ENCODE data around the gene SETD1B. TPM values are rescaled to one million over a fixed set of nuclear protein-coding genes. Genes with fewer than 3 reads are reported as not detected.
"Not testable (repeated sequence)": the region's sequence is repeated elsewhere in the genome, so short reads cannot be mapped to it uniquely, and the experiment has no call there.

Gene SETD1B
- total RNA-seq: 4.7 and 5.2 TPM in 2 replicates

GRCh38 chr12:121803861-121804416 is at the start of gene SETD1B:
Gene SETD1B, plus strand, starts transcription at chr12:121804009. Its CDS starts 729 bp downstream, at chr12:121804738.
- peak; percentile 43 for DNase-seq (ENCODE audit: low read depth)
- H3K4me3 ChIP-seq (ENCODE audit: low read depth, low read length): peak within 1 kb of the TSS; percentile 82
- TF ChIP-seq, protein P1, sequence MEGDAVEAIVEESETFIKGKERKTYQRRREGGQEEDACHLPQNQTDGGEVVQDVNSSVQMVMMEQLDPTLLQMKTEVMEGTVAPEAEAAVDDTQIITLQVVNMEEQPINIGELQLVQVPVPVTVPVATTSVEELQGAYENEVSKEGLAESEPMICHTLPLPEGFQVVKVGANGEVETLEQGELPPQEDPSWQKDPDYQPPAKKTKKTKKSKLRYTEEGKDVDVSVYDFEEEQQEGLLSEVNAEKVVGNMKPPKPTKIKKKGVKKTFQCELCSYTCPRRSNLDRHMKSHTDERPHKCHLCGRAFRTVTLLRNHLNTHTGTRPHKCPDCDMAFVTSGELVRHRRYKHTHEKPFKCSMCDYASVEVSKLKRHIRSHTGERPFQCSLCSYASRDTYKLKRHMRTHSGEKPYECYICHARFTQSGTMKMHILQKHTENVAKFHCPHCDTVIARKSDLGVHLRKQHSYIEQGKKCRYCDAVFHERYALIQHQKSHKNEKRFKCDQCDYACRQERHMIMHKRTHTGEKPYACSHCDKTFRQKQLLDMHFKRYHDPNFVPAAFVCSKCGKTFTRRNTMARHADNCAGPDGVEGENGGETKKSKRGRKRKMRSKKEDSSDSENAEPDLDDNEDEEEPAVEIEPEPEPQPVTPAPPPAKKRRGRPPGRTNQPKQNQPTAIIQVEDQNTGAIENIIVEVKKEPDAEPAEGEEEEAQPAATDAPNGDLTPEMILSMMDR (IDR thresholded peaks at IDR 0.05; ENCODE audit: insufficient read depth, low read depth, low read length): no peak

DNA sequence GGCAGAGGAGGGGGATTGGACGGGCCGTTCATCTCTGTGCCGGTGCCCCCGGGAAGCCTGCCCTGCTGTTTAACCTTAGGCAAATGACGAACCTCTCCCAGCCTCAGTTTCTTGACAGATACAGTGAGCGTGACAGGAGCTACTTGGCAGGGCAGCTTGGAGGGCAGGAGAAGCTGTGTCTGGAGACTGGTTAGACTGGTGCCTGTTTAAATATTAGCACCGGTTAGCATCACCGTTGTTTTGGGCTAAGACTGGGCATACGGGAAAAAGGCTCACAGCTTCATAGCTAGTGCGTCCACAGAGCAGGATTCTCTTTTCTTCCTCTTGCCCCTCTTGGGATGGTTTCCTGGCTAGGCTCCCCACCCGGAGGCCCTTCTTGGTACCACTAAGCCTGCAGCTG is 49.0 kb upstream of the SETD1B start:
- no peak for DNase-seq (ENCODE audit: low read depth)
- TF ChIP-seq, protein P1 (IDR thresholded peaks at IDR 0.05; ENCODE audit: insufficient read depth, low read depth, low read length): no peak
- H3K4me3 ChIP-seq (ENCODE audit: low read depth, low read length): no peak overlapping the region

DNA sequence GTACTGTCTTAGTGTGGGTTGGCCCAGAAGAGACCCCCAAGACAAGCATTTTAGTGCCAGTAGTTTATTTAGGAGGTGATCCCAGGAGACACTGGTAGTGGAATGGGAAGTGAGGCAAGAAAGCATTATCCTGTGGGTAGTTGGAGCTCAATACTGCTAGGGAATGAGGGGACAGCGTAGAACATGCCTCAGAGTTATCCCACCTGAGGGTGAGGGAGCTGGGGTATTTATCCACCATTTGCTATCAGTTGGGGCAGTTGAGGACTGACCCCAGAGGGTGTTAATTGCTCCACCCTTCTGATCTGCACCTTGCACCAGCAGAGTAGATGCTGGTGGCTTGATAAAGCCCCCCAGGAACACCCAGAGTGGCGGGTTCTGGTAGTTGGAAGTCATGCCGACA is 48.2 kb upstream of the SETD1B start:
- no peak overlapping the region for H3K4me3 ChIP-seq (ENCODE audit: low read depth, low read length)
- no peak for DNase-seq (ENCODE audit: low read depth)
- TF ChIP-seq, protein P1 (IDR thresholded peaks at IDR 0.05; ENCODE audit: insufficient read depth, low read depth, low read length): no peak

DNA sequence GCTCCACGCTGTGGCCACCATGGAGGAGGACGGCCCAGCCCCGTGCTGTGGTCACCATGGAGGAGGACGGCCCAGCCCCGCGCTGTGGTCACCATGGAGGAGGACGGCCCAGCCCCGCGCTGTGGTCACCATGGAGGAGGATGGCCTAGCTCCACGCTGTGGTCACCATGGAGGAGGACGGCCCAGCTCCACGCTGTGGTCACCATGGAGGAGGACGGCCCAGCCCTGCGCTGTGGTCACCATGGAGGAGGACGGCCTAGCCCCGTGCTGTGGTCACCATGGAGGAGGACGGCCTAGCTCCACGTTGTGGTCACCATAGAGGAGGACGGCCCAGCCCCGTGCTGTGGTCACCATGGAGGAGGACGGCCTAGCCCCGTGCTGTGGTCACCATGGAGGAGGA is 45.3 kb upstream of the SETD1B start:
- not testable (repeated sequence) for DNase-seq (ENCODE audit: low read depth); H3K4me3 ChIP-seq (ENCODE audit: low read depth, low read length)

DNA sequence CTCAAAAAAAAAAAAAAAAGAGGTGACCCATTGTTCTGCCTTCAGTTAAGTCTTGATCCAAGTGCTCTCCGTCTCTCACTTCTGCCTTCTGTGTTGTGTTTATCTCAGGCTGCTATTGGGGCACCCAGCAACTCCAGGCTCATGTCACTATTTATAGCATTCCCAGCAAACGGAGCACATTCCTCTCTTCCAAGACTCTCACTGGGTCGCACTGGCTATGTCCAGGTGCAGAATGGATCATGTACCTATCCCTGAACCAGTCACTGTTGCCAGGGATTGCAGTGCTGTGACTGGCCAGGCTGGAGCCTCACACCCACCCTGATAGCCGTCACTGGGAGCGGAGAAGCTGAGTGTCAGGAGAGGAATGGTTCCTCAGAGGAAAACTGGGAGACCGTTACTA is 41.5 kb upstream of the SETD1B start:
- DNase-seq (ENCODE audit: low read depth): no peak
- TF ChIP-seq, protein P1 (IDR thresholded peaks at IDR 0.05; ENCODE audit: insufficient read depth, low read depth, low read length): no peak
- H3K4me3 ChIP-seq (ENCODE audit: low read depth, low read length): no peak overlapping the region

DNA sequence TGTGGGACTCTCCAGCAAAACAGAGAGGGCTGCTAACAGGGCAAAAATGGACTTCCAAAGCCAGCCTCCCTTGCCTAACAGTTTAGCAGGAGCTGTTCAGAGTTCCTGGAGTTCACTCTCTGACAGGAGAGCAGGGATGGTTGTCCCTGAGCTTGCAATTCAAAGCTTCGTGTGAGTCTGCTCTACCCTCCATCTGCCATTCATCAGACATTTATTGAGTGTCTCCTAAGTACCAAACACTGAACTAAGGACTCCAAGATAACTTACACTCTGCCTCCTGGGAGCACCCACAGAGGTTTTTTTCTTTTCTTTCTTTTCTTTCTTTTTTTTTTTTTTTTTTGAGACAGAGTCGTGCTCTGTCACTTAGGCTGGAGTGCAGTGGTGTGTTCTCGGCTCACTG is 39.0 kb upstream of the SETD1B start:
- TF ChIP-seq, protein P1 (IDR thresholded peaks at IDR 0.05; ENCODE audit: insufficient read depth, low read depth, low read length): no peak
- DNase-seq (ENCODE audit: low read depth): peak; percentile 56
- no peak overlapping the region for H3K4me3 ChIP-seq (ENCODE audit: low read depth, low read length)

GRCh38 chr12:121765573-121765972 is 38.2 kb upstream of the SETD1B start:
- TF ChIP-seq, protein P1 (IDR thresholded peaks at IDR 0.05; ENCODE audit: insufficient read depth, low read depth, low read length): no peak
- peak; percentile 93 for DNase-seq (ENCODE audit: low read depth)
- no peak overlapping the region for H3K4me3 ChIP-seq (ENCODE audit: low read depth, low read length)
